ENCODE data around the gene DOCK9. TPM values are rescaled to one million over a fixed set of nuclear protein-coding genes. Genes with fewer than 3 reads are reported as not detected.
A peak's percentile ranks its signal among the peaks of the same experiment; 100 is the strongest.

The DOCK9 gene
- total and polyA plus RNA-seq, 9 of the 15 experiments (the other 6 are each of a cell fraction or from before 2014, with no cell fraction given), result 3.5 to 25.3 (median 16.7) TPM

GRCh38 chr13:98975822-98976261 lies 2.0 kb downstream of the DOCK9 start (continued):
- TF ChIP-seq ZEB2 (IDR thresholded peaks at IDR 0.05) (peak; percentile 86; the same call in 1 of the 2 replicates), TGIF2 (CRISPR knock-in tag; IDR thresholded peaks at IDR 0.05) (no peak), OTX1 (CRISPR knock-in tag; IDR thresholded peaks at IDR 0.05) (no peak), ZNF41 (CRISPR knock-in tag; conservative IDR thresholded peaks at IDR 0.05) (no peak), ATF3 (IDR thresholded peaks at IDR 0.05) (peak; percentile 37; the same call in 1 of the 2 replicates), ATF3 (CRISPR knock-in tag; conservative IDR thresholded peaks at IDR 0.05) (no peak), ZNF512 (tag; IDR thresholded peaks at IDR 0.05) (no peak), POLR2AphosphoS2 (IDR thresholded peaks at IDR 0.05; ENCODE audit: low read length) (no peak), JUNB (CRISPR knock-in tag; conservative IDR thresholded peaks at IDR 0.05) (no peak), NR2C2 (CRISPR knock-in tag; IDR thresholded peaks at IDR 0.05) (no peak), NR2C2 (tag; IDR thresholded peaks at IDR 0.05) (no peak), YBX1 (IDR thresholded peaks at IDR 0.05) (no peak), SMAD4 (CRISPR knock-in tag; conservative IDR thresholded peaks at IDR 0.05) (peak; percentile 49; the same call in 1 of the 2 replicates), AFF1 (IDR thresholded peaks at IDR 0.05; ENCODE audit: low read depth in 1 of 2, partially characterized antibody in 2 of 2) (peak in 1 of 2 experiments; percentile 39), KLF1 (tag; IDR thresholded peaks at IDR 0.05) (no peak), GATAD2B (IDR thresholded peaks at IDR 0.05; ENCODE audit: borderline replicate concordance) (no peak), SPI1 (IDR thresholded peaks at IDR 0.05; ENCODE audit: borderline replicate concordance, low read depth, low read length) (no peak), PRDM10 (IDR thresholded peaks at IDR 0.05; ENCODE audit: partially characterized antibody) (no peak), CHCHD3 (CRISPR knock-in tag; IDR thresholded peaks at IDR 0.05) (no peak), ATF7 (IDR thresholded peaks at IDR 0.05) (0 out of 2 replicates have a peak, but pooled peaks have one; percentile 38), ZFP30 (CRISPR knock-in tag; IDR thresholded peaks at IDR 0.05; ENCODE audit: borderline replicate concordance) (no peak)

Data from K562 (cell line).